Measurements from ENCODE around the gene UNC79. TPM values are rescaled to one million over a fixed set of nuclear protein-coding genes. Genes with fewer than 3 reads are reported as not detected.

UNC79 gene
- total RNA-seq, 1 experiment from 2014 or later = not detected

DNA sequence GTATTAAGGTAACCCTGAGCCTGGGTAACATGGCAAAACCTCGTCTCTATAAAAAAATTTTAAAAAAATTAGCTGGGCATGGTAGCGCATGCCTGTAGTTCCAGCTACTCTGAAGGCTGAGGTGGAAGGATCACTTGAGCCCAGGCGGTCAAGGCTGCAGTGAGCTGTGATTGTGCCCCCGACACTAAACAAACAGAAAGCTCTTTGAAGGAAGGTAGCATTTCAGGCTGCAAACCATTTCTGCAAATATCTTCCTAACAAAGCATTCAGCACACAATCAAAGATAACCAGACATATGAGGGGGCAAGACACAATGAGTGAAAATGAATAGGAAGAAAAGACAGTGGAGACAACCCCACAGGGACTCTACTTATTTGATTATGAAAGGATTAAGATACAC is 238.9 kb downstream of the UNC79 start:
- no peaks in the 10 kb centered on the region for H3K27me3 ChIP-seq
- no peaks in the 10 kb centered on the region for H3K36me3 ChIP-seq
- H3K4me3 ChIP-seq = no peak overlapping the region
- no peak for DNase-seq
- H3K9me3 ChIP-seq = peaks cover 6% of the 10 kb centered on the region; the same call in 1 of the 2 replicates

DNA sequence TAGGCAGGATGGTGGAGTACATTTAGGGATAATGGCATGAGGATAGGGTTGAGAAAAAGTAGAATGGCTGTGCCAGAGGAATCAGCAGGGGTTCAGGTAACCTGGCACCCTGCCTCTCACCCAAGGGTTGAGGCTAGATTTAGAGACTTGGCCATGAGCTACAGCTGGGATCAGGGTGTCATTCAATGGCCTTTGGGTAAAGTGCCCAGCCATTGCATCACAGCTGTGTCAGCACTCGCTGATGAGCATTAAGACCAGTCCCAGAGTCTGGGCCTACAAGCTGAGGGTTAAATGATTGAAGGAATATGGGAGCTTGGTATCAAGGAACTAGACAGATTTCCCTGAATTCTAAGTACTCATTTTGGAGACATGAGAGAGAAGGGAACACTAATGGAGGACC is 243.6 kb downstream of the UNC79 start:
- Histone ChIP-seq H3K9me3 (no peaks in the 10 kb centered on the region), H3K36me3 (no peaks in the 10 kb centered on the region), H3K27me3 (no peaks in the 10 kb centered on the region), H3K4me3 (no peak overlapping the region)
- no peak for DNase-seq

DNA sequence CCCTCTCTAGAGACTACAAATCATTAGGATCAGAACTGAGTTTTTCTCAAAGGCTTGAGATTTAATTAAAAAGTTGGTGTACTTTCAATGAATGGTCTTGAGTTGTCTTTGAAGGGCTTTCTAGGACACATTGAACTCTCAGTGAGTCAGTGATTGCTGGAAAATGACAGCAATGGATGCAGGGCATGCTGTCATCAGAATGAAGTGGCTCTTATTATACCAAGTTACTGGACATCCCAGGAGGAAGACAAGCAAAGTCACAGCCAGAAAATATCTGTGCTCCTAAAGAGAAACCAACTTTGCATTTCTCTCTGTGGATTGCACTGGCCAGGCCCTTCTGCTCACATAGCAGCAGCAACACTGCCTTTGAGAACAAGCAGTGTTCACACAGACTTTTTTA is 244.9 kb downstream of the UNC79 start:
- no peaks in the 10 kb centered on the region for H3K9me3 ChIP-seq
- DNase-seq = no peak
- H3K36me3 ChIP-seq = no peaks in the 10 kb centered on the region
- no peaks in the 10 kb centered on the region for H3K27me3 ChIP-seq
- H3K4me3 ChIP-seq = no peak overlapping the region

DNA sequence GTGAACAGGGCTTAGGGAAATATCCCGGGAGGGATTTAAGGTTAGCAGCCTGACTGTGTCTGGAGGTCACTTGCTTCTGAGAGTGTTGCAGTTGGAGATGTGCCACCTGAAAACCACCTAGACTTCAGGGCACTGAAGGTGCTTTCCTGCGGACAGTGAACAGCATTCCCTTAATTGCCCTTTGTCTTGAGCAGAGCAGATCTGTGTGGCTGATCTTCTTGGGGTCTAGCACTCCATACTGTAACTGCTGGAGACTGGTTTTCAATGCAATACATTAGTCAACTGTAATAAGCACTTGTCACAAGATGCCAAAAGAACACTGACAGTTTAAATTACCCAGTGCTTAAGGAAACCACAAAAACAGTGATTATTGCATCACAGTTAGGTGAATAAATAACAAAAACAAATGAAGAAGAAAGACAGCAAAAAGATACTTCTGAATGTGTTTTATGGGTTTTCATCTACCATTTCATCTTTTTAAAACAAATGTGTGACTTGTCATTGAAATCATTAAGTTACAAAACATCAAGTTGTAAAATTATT is 245.7 kb downstream of the UNC79 start:
- Histone ChIP-seq H3K27me3 (no peaks in the 10 kb centered on the region), H3K36me3 (no peaks in the 10 kb centered on the region), H3K4me3 (no peak overlapping the region), H3K9me3 (no peaks in the 10 kb centered on the region)
- DNase-seq = no peak

DNA sequence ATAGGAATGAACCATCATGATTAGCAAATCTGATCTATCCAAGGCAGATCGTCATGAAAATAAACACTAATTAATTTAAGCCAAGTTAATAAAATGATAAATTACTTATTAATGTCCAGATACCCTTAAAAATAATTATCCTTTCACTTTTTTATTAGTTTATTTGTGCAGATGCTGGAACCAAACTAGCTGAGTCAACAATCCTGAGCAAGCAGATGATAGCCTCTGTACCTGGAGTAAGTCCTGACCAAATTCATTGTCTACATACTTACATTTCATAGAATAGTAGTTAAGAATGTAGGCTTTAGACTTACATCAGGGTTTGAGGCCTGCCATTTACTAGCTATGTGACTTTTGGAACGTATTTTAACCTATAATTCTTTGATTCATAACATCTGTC is 251.7 kb downstream of the UNC79 start:
- no peak overlapping the region for H3K4me3 ChIP-seq
- no peak for DNase-seq
- H3K9me3 ChIP-seq = no peaks in the 10 kb centered on the region
- no peaks in the 10 kb centered on the region for H3K36me3 ChIP-seq
- H3K27me3 ChIP-seq = no peaks in the 10 kb centered on the region

- Histone ChIP-seq H3K9me3 (no peaks in the 10 kb centered on the region), H3K27me3 (no peaks in the 10 kb centered on the region), H3K36me3 (no peaks in the 10 kb centered on the region), H3K4me3 (no peak overlapping the region)
- no peak for DNase-seq
Measured at GRCh38 chr14:93683226-93683625, 252.5 kb downstream of the UNC79 start.

DNA sequence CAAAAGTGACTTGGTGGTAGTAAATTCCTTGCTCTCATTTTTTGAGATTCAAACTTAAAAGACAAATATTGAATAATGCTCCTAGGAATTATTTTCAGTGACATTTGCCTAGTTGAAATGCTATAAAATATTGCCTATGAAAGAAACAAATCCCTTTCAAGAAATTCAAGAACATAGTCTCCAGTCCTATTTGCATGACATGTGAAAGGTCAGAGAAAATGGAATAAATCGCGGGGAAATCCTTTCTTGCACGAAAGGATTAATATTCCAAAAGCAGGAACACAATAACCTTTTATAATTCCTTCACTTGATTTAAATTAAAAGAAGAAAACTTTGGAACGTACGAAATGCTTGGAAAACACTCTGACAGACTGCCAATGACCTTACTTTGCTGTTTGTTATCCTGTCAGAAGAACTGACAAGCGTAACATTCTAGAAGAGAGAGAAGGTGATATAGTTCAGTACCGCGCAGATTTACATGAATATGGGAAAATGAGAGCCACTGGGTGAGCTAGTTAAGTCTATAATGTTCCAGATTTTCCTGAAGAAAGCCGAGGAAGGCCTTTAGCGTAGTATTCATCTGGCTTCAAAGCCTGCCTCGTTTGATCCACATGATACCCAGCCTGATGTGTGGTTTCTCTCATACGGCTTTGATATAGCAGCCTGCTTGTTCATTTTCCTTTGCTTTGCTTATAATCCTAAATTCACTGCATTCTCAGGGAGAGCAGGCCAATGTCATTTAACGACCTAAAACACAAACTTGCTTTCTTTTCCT is 254.6 kb downstream of the UNC79 start:
- Histone ChIP-seq H3K9me3 (no peaks in the 10 kb centered on the region), H3K27me3 (no peaks in the 10 kb centered on the region), H3K4me3 (no peak overlapping the region), H3K36me3 (no peaks in the 10 kb centered on the region)
- no peak for DNase-seq

- Histone ChIP-seq H3K9me3 (no peaks in the 10 kb centered on the region), H3K36me3 (no peaks in the 10 kb centered on the region), H3K27me3 (no peaks in the 10 kb centered on the region), H3K4me3 (no peak overlapping the region)
- DNase-seq = no peak
Measured at GRCh38 chr14:93686268-93686667, 255.5 kb downstream of the UNC79 start.

DNA sequence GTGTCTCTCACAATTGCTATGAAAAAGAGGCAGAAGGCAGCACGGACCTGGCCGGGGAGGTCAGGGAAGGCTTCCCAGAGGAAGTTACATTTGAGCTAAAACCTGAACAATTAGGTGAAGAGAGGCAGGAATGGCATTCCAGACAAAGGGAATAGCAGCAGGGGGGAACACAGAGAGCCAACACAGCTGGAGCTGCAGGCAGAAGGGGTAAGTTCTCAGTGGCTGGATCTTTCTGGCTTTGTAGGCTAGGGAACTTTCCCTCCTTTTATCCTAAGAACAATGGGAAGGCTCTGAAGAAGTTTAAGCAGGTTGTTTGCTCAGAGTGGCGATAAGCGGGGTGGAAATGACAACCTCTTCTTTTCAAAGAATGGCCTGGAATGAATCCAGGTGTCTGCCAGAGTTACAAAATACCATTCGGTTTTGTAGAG is 257.5 kb downstream of the UNC79 start:
- Histone ChIP-seq H3K36me3 (no peaks in the 10 kb centered on the region), H3K9me3 (no peaks in the 10 kb centered on the region), H3K4me3 (no peak overlapping the region), H3K27me3 (no peaks in the 10 kb centered on the region)
- no peak for DNase-seq

GRCh38 chr14:93688820-93689219 is 258.1 kb downstream of the UNC79 start:
- DNase-seq = no peak

DNA sequence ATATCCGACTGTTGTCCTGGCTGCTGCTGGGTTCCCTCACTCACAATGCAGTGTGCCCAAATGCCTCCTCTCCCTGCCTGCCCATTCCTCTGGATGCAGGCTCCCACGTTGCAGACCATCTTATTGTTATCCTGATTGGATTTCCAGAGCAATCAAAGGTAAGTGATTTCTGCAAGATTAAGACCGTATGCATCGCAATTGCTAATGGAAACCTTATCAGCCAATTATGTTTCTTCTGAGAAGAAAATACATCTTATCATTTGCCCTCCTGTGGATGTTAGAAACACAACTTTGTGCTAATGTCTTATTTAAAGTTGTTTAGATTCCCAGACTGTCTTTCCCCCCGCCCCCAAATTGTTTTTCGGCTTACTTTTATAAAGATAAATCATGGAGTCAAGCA is 259.4 kb downstream of the UNC79 start:
- no peak for DNase-seq
- H3K9me3 ChIP-seq = no peaks in the 10 kb centered on the region
- H3K36me3 ChIP-seq = no peaks in the 10 kb centered on the region
- H3K4me3 ChIP-seq = no peak overlapping the region
- no peaks in the 10 kb centered on the region for H3K27me3 ChIP-seq

More at GRCh38 chr14:93688820-93689219, 258.1 kb downstream of the UNC79 start:
- no peaks in the 10 kb centered on the region for H3K9me3 ChIP-seq
- no peak overlapping the region for H3K4me3 ChIP-seq
- H3K27me3 ChIP-seq = no peaks in the 10 kb centered on the region
- H3K36me3 ChIP-seq = no peaks in the 10 kb centered on the region

DNA sequence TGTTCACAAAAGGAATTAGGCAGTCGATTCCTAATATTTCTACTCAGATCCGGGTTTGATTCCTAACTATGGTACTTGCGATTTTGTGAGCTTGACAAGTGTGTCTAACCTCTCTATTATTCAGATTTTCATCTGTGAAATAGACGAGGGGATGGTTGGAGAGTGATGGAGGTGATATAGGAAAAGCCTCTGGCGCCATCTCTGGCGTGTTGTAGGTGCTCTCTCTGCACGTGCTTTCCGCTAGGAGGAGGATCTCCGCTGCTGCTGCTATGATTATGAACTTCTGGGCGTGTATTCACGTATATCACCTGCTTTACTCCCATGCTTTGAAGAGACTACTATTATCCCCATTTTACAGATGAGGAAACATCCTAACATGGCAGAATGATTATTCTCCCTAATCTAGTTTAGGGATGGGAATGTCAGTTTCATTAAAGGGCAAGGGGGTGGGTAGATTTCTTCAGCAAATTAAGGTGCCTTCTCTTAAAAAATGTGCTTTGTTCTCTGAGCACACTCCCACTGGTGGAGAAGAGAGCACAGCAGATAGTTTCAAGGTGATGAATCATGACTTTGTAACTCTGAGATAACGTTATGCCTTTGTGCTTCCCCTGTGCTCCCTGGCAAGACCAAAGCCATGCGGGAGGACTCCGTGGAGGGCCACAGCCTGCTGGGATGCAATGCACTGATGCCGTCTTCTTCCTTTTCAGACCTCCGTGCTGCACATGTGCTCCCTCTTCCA is 260.5 kb downstream of the UNC79 start:
- Histone ChIP-seq H3K36me3 (no peaks in the 10 kb centered on the region), H3K9me3 (no peaks in the 10 kb centered on the region), H3K4me3 (no peak overlapping the region), H3K27me3 (no peaks in the 10 kb centered on the region)
- DNase-seq = no peak

DNA sequence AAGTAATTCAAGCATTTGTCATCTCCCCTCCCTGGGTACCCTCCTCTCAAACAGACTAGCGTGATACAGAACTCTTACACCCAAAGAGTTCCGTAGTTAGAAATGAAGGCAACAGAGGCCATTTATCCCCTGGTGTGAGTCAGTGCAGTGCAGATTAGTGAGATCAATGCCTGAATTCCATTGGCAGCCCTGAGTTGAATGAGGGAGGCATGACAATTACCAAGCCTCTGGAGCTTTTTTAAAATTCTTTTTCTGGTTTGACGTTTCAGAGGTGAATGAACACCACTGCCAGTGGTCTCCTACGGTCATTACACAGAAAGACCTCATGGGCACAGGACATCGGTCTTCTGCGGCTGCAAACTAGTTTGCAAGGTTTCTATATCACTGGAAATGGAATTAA is 263.2 kb downstream of the UNC79 start:
- Histone ChIP-seq H3K4me3 (no peak overlapping the region), H3K27me3 (no peaks in the 10 kb centered on the region), H3K36me3 (no peaks in the 10 kb centered on the region), H3K9me3 (no peaks in the 10 kb centered on the region; the same call in 1 of the 2 replicates)
- DNase-seq = no peak

- no peaks in the 10 kb centered on the region; the same call in 1 of the 2 replicates for H3K9me3 ChIP-seq
Measured at GRCh38 chr14:93700928-93701327, 270.2 kb downstream of the UNC79 start.

DNA sequence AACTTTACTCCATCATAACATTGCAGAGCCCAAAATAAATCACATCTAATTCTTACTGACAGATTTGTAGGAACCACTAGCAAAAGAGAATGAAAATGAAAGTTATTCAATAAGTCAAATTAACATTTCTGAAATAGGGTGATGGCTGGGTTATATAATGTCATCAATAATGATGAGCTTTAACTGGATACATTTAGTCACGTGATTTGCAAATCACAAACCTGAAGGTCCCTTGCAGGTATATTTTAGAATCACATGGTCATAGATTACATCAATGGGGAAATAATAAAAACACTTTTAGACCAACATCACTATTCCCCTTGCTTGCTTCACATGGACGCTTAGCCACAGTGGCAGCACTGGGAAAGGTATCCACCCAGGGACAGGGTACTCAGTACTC is 270.8 kb downstream of the UNC79 start:
- DNase-seq = no peak
- Histone ChIP-seq H3K27me3 (no peaks in the 10 kb centered on the region), H3K9me3 (no peaks in the 10 kb centered on the region; the same call in 1 of the 2 replicates), H3K36me3 (no peaks in the 10 kb centered on the region), H3K4me3 (no peak overlapping the region)

More at GRCh38 chr14:93700928-93701327, 270.2 kb downstream of the UNC79 start:
- Histone ChIP-seq H3K36me3 (no peaks in the 10 kb centered on the region), H3K27me3 (no peaks in the 10 kb centered on the region), H3K4me3 (no peak overlapping the region)
- DNase-seq = no peak

- no peaks in the 10 kb centered on the region; the same call in 1 of the 2 replicates for H3K9me3 ChIP-seq
- H3K4me3 ChIP-seq = no peak overlapping the region
- no peaks in the 10 kb centered on the region for H3K27me3 ChIP-seq
- no peaks in the 10 kb centered on the region for H3K36me3 ChIP-seq
- no peak for DNase-seq
Measured at GRCh38 chr14:93702946-93703345, 272.2 kb downstream of the UNC79 start.

DNA sequence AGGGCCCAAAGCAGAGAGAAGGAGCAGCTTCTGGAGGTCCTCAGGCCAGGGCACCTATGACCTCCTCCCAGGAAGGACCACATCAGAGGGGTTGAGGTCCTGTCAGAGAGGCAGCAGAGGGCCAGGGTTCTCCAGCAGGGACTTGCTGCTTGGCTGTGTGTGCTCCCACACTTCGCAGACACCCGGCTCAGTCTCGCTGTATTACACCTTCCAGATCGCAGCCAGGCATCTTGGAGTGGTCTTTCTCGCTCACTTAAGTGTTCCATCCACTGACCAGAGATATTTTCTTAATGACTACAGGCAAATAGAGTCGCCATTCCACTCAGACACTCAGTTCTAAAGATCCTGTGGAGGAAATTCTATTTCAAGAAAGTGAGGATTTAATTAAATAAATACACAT is 273.2 kb downstream of the UNC79 start:
- H3K9me3 ChIP-seq = no peaks in the 10 kb centered on the region
- no peak for DNase-seq
- H3K27me3 ChIP-seq = no peaks in the 10 kb centered on the region
- H3K36me3 ChIP-seq = no peaks in the 10 kb centered on the region
- H3K4me3 ChIP-seq = no peak overlapping the region

All from MG63 (cell line).